D721Med (cell line): ENCODE data around the gene KIF22.
"Not testable (repeated sequence)": the region's sequence is repeated elsewhere in the genome, so short reads cannot be mapped to it uniquely, and the experiment has no call there.

Experiments used
- DNase-seq: peaks from one replicate; pipeline ENCODE4 v3.0.0; 2011; ENCODE audit warnings: low spot score; ENCODE audit not compliant: insufficient read length
- FAIRE-seq: peaks from 2 replicates; lab custom pipeline; 2011; peaks lifted over from hg19 to GRCh38; lab: Jason Lieb, UNC
- CTCF ChIP-seq: IDR thresholded peaks from 2 replicates; pipeline ENCODE4 v1.5.1; 2012; ENCODE audit warnings: mild to moderate bottlenecking, control low read depth; ENCODE audit not compliant: insufficient read depth; ENCODE audit errors: missing control alignments

KIF22 gene

GRCh38 chr16:29760567-29761279, 29.8 kb upstream of the KIF22 start:
- no peak for TF ChIP-seq CTCF
- FAIRE-seq (no peak), DNase-seq (no peak)

- not testable (repeated sequence) for DNase-seq, FAIRE-seq
These were observed 29.3 kb upstream of the KIF22 start for GRCh38 chr16:29761280-29761651.

GRCh38 chr16:29761882-29762281, 28.7 kb upstream of the KIF22 start:
- no peak for FAIRE-seq
- no peak for DNase-seq
- no peak for TF ChIP-seq CTCF

- TF ChIP-seq CTCF: no peak
- no peak for DNase-seq
- FAIRE-seq: no peak
These were observed 27.2 kb upstream of the KIF22 start for GRCh38 chr16:29763326-29763725.

- DNase-seq (no peak), FAIRE-seq (no peak)
- no peak for TF ChIP-seq CTCF
These were observed 25.2 kb upstream of the KIF22 start for GRCh38 chr16:29765167-29766032.

GRCh38 chr16:29766571-29766970, 24.0 kb upstream of the KIF22 start:
- DNase-seq (no peak), FAIRE-seq (no peak)
- TF ChIP-seq CTCF: no peak

- FAIRE-seq (no peak), DNase-seq (no peak)
- TF ChIP-seq CTCF: no peak
These were observed 23.5 kb upstream of the KIF22 start for GRCh38 chr16:29767062-29767461.
